GM12878 (cell line): ENCODE data around the gene SH2B3. TPM values are rescaled to one million over a fixed set of nuclear protein-coding genes. Genes with fewer than 3 reads are reported as not detected.

Source experiments
- ATF3 ChIP-seq: IDR thresholded peaks from 2 replicates; pipeline ENCODE4 v1.6.1; 2011; ENCODE audit warnings: low read depth, mild to moderate bottlenecking, low read length, moderate library complexity, borderline replicate concordance; ENCODE audit errors: extremely low read depth
- CEBPZ ChIP-seq: fragments of 150-350 bp; IDR thresholded peaks from 2 replicates; pipeline ENCODE4 v1.6.1; 2016; ENCODE audit warnings: low read depth, low read length
- CTCF ChIP-seq, 3 experiments: IDR thresholded peaks in 2 of 3; conservative IDR thresholded peaks in 1 of 3; 2 replicates each; pipeline ENCODE4 v1.5.1; 2011; ENCODE audit warnings: low read depth in 3 of 3, low read length in 3 of 3, mild to moderate bottlenecking in 3 of 3, control low read depth in 2 of 3, moderate library complexity in 2 of 3, inconsistent platforms in 1 of 3, mixed read lengths in 1 of 3; ENCODE audit not compliant: control insufficient read depth in 2 of 3, insufficient read depth in 1 of 3; ENCODE audit errors: extremely low read depth in 1 of 3
- ELK1 ChIP-seq: IDR thresholded peaks from 2 replicates; pipeline ENCODE4 v1.6.1; 2012; ENCODE audit warnings: low read depth, low read length, improper control_type of control experiment
- ESRRA ChIP-seq: IDR thresholded peaks from 2 replicates; pipeline ENCODE4 v1.6.1; 2012; ENCODE audit warnings: mild to moderate bottlenecking, low read length, improper control_type of control experiment
- EZH2 ChIP-seq: IDR thresholded peaks from 2 replicates; pipeline ENCODE4 v1.6.1; 2012; ENCODE audit warnings: low read depth, mild to moderate bottlenecking, control low read depth, inconsistent platforms, low read length, borderline replicate concordance; ENCODE audit not compliant: control insufficient read depth
- FOXM1 ChIP-seq: IDR thresholded peaks from 2 replicates; pipeline ENCODE4 v1.6.1; 2012; ENCODE audit warnings: low read depth, mild to moderate bottlenecking, inconsistent platforms, low read length, moderate library complexity
- GATAD2B ChIP-seq: fragments of 450-650 bp; conservative IDR thresholded peaks from 2 replicates; pipeline ENCODE4 v1.6.1; 2017; ENCODE audit warnings: low read depth, mild to moderate bottlenecking, moderate library complexity
- IKZF1 ChIP-seq: fragments of 450-650 bp; conservative IDR thresholded peaks from 2 replicates; pipeline ENCODE4 v1.6.1; 2017; ENCODE audit warnings: antibody characterized with exemption, mild to moderate bottlenecking
- MEF2A ChIP-seq: IDR thresholded peaks from 2 replicates; pipeline ENCODE4 v1.6.1; 2011; ENCODE audit warnings: low read depth, mild to moderate bottlenecking, low read length, moderate library complexity; ENCODE audit not compliant: insufficient read depth
- MEF2B ChIP-seq: fragments of 450-650 bp; IDR thresholded peaks from 2 replicates; pipeline ENCODE4 v1.6.1; 2018; ENCODE audit warnings: mild to moderate bottlenecking, moderate library complexity; ENCODE audit not compliant: partially characterized antibody, poor library complexity, severe bottlenecking
- NFXL1 ChIP-seq: fragments of 450-650 bp; IDR thresholded peaks from 2 replicates; pipeline ENCODE4 v1.6.1; 2017; ENCODE audit warnings: antibody characterized with exemption, mild to moderate bottlenecking, borderline replicate concordance
- PAX5 ChIP-seq: IDR thresholded peaks from 2 replicates; pipeline ENCODE4 v1.6.1; 2011; ENCODE audit warnings: low read depth, low read length, borderline replicate concordance
- RAD21 ChIP-seq: IDR thresholded peaks from 2 replicates; pipeline ENCODE4 v1.6.1; 2011; ENCODE audit warnings: mild to moderate bottlenecking, low read depth, low read length, moderate library complexity; ENCODE audit not compliant: insufficient read depth
- SRF ChIP-seq, 2 experiments: IDR thresholded peaks; 2 replicates each; pipeline ENCODE4 v1.6.1; 2011; ENCODE audit warnings: low read depth in 2 of 2, low read length in 2 of 2, mild to moderate bottlenecking in 1 of 2, moderate library complexity in 1 of 2
- STAT3 ChIP-seq: IDR thresholded peaks from 2 replicates; pipeline ENCODE4 v1.6.1; 2011; ENCODE audit warnings: low read depth, low read length, improper control_type of control experiment
- TCF12 ChIP-seq: IDR thresholded peaks from 2 replicates; pipeline ENCODE4 v1.6.1; 2011; ENCODE audit warnings: low read depth, mild to moderate bottlenecking, low read length
- TCF3 ChIP-seq: IDR thresholded peaks from 2 replicates; pipeline ENCODE4 v1.6.1; 2012; ENCODE audit warnings: low read depth, mild to moderate bottlenecking, low read length, borderline replicate concordance; ENCODE audit not compliant: insufficient read depth
- ZSCAN29 ChIP-seq: fragments of 450-650 bp; IDR thresholded peaks from 2 replicates; pipeline ENCODE4 v1.6.1; 2017; ENCODE audit warnings: mild to moderate bottlenecking, moderate library complexity
- polyA plus RNA-seq, 11 experiments: library from polyadenylated mRNA; depleted of rRNA in 4 of 11; unstranded in 6 of 11; stranded (reverse) in 5 of 11; fragments of >200 nt; fragmentation: Nextera tagmentation in 4 of 11; fragmentation: Illumina TruSeq in 1 of 11; extraction: Ambion mirVana in 4 of 11; extraction: Trizol in 1 of 11; gene quantifications; 1 replicate in 1 of 11; 2 replicates in 10 of 11; pipeline versions ENCODE4 v1.2.1 to v1.2.3, GENCODE V29; 2011 to 2016; ENCODE audit warnings: inconsistent platforms in 2 of 11, missing spikeins in 2 of 11, low read depth in 1 of 11
- total RNA-seq, 4 experiments: library from RNA; depleted of rRNA in 3 of 4; stranded (reverse); fragments of >200 nt in 3 of 4; fragmentation: Illumina TruSeq in 1 of 4; extraction: Trizol in 1 of 4; gene quantifications; 2 replicates each; pipeline versions ENCODE4 v1.2.1 to v1.2.3, GENCODE V29; 2013 to 2021
- TF ChIP-seq, protein P1 (sequence below): fragments of 450-650 bp; conservative IDR thresholded peaks from 2 replicates; pipeline ENCODE4 v1.6.1; 2017; ENCODE audit warnings: mild to moderate bottlenecking, moderate library complexity

SH2B3 gene
- total and polyA plus RNA-seq, 10 of the 15 experiments (the other 5 are each of a cell fraction or from before 2014, with no cell fraction given): 5.8 to 46.4 (median 23.3) TPM

GRCh38 chr12:111444925-111445725 lies 39.4 kb downstream of the SH2B3 start (continued):
- TF ChIP-seq, protein P1, sequence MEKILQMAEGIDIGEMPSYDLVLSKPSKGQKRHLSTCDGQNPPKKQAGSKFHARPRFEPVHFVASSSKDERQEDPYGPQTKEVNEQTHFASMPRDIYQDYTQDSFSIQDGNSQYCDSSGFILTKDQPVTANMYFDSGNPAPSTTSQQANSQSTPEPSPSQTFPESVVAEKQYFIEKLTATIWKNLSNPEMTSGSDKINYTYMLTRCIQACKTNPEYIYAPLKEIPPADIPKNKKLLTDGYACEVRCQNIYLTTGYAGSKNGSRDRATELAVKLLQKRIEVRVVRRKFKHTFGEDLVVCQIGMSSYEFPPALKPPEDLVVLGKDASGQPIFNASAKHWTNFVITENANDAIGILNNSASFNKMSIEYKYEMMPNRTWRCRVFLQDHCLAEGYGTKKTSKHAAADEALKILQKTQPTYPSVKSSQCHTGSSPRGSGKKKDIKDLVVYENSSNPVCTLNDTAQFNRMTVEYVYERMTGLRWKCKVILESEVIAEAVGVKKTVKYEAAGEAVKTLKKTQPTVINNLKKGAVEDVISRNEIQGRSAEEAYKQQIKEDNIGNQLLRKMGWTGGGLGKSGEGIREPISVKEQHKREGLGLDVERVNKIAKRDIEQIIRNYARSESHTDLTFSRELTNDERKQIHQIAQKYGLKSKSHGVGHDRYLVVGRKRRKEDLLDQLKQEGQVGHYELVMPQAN: no peak
- TF ChIP-seq CTCF (IDR thresholded peaks at IDR 0.05 in 2 of 3, conservative IDR thresholded peaks at IDR 0.05 in 1 of 3; ENCODE audit: control insufficient read depth in 2 of 3, extremely low read depth in 1 of 3, insufficient read depth in 1 of 3, low read depth in 3 of 3, low read length in 3 of 3): peak in 1 of 3 experiments; percentile 5; a peak in 1 of 6 replicates
- no peak for TF ChIP-seq ATF3
- TF ChIP-seq MEF2A: peak; percentile 85
- peak; percentile 96 for TF ChIP-seq TCF3
- no peak for TF ChIP-seq ZSCAN29
- peak; percentile 13; the same call in 1 of the 2 replicates for TF ChIP-seq RAD21
- no peak for TF ChIP-seq ESRRA
- TF ChIP-seq NFXL1: no peak
- TF ChIP-seq IKZF1: peak; percentile 99
- peak; percentile 53 for TF ChIP-seq MEF2B
- peak; percentile 15; the same call in 1 of the 2 replicates for TF ChIP-seq FOXM1
- TF ChIP-seq CEBPZ: no peak
- TF ChIP-seq PAX5: peak; percentile 92
- TF ChIP-seq STAT3: no peak
- TF ChIP-seq TCF12: peak; percentile 99
- no peak for TF ChIP-seq ELK1
- no peak for TF ChIP-seq EZH2
- TF ChIP-seq GATAD2B: peak; percentile 95
- TF ChIP-seq SRF (IDR thresholded peaks at IDR 0.05; ENCODE audit: low read depth in 2 of 2, low read length in 2 of 2): peak in 1 of 2 experiments; percentile 64; a peak in 1 of 4 replicates
